H1 (cell line): ENCODE data around the gene RERE. TPM values are rescaled to one million over a fixed set of nuclear protein-coding genes. Genes with fewer than 3 reads are reported as not detected.

Experiments used
- CTCF ChIA-PET: fragments of 300-600 bp; sonication (Branson Sonifier 250); formaldehyde crosslinking; loops from one replicate; lab custom pipeline; 2021; ENCODE audit not compliant: partially characterized antibody; lab: Charles Lee
- POLR2A ChIA-PET: fragments of 300-600 bp; sonication (Branson Sonifier 250); formaldehyde crosslinking; loops from one replicate; lab custom pipeline; 2021; ENCODE audit warnings: inconsistent platforms; ENCODE audit not compliant: partially characterized antibody; lab: Charles Lee
- DNase-seq, 2 experiments: peaks; one replicate each; pipeline versions ENCODE4 v3.0.0 to v3.0.0-alpha.2; 2010 to 2022; ENCODE audit warnings: low spot score in 2 of 2, low read depth in 1 of 2, mixed read lengths in 1 of 2
- FAIRE-seq: peaks from 2 replicates; lab custom pipeline; 2011; peaks lifted over from hg19 to GRCh38; lab: Jason Lieb, UNC
- H2AFZ ChIP-seq: 2 replicates; pipeline ENCODE4 v1.8.1; 2012; ENCODE audit warnings: low read length, inconsistent platforms
- H2AK5ac ChIP-seq: 2 replicates; pipeline ENCODE4 v1.6.1; 2013; ENCODE audit warnings: low read depth, low read length
- H2BK120ac ChIP-seq: replicated peaks from 2 replicates; pipeline ENCODE3; 2013; ENCODE audit warnings: low read depth, low read length, inconsistent platforms
- H2BK12ac ChIP-seq: 2 replicates; pipeline ENCODE4 v1.6.1; 2013; ENCODE audit warnings: low read depth, low read length
- H2BK15ac ChIP-seq: 2 replicates; pipeline ENCODE4 v1.6.1; 2013; ENCODE audit warnings: low read length
- H2BK20ac ChIP-seq: 2 replicates; pipeline ENCODE4 v1.6.1; 2013; ENCODE audit warnings: low read length
- H2BK5ac ChIP-seq: 2 replicates; pipeline ENCODE4 v1.6.1; 2013; ENCODE audit warnings: low read depth, low read length
- H3K14ac ChIP-seq: 2 replicates; pipeline ENCODE4 v1.6.1; 2013; ENCODE audit warnings: inconsistent platforms; ENCODE audit not compliant: insufficient read length
- H3K18ac ChIP-seq: 2 replicates; pipeline ENCODE4 v1.6.1; 2013; ENCODE audit warnings: low read length; ENCODE audit errors: extremely low read depth
- H3K23ac ChIP-seq: 2 replicates; pipeline ENCODE4 v1.6.1; 2013; ENCODE audit warnings: inconsistent platforms; ENCODE audit not compliant: insufficient read length
- H3K23me2 ChIP-seq: 2 replicates; pipeline ENCODE4 v1.6.1; 2013; ENCODE audit warnings: low read depth, low read length
- H3K27ac ChIP-seq: 2 replicates; pipeline ENCODE4 v1.6.1; 2011; ENCODE audit warnings: low read depth, low read length, inconsistent platforms
- H3K27me3 ChIP-seq, 4 experiments: replicated peaks in 1 of 4; 1 replicate in 1 of 4; 2 replicates in 3 of 4; pipeline versions ENCODE4 v1.6.1 to v1.8.1; 2011 to 2013; ENCODE audit warnings: low read length in 3 of 4, mild to moderate bottlenecking in 3 of 4, inconsistent platforms in 2 of 4, mixed read lengths in 2 of 4, moderate library complexity in 1 of 4; ENCODE audit not compliant: control insufficient read depth in 3 of 4, insufficient read depth in 3 of 4; ENCODE audit errors: extremely low read depth in 1 of 4
- H3K36me3 ChIP-seq, 4 experiments: 2 replicates each; pipeline versions ENCODE4 v1.6.1 to v1.8.1; 2011 to 2013; ENCODE audit warnings: mild to moderate bottlenecking in 4 of 4, low read length in 3 of 4, moderate library complexity in 2 of 4, control low read depth in 1 of 4, inconsistent platforms in 1 of 4; ENCODE audit not compliant: insufficient read depth in 4 of 4, control insufficient read depth in 2 of 4
- H3K4ac ChIP-seq: replicated peaks from 2 replicates; pipeline ENCODE3; 2013; ENCODE audit warnings: low read length, low read depth, mixed read lengths, inconsistent platforms; ENCODE audit not compliant: insufficient read length
- H3K4me1 ChIP-seq, 4 experiments: replicated peaks in 1 of 4; 1 replicate in 1 of 4; 2 replicates in 3 of 4; pipeline versions ENCODE4 v1.6.1 to v1.8.1; 2011 to 2013; ENCODE audit warnings: low read length in 3 of 4, inconsistent platforms in 2 of 4, mixed read lengths in 1 of 4; ENCODE audit not compliant: insufficient read depth in 4 of 4, control insufficient read depth in 3 of 4
- H3K4me2 ChIP-seq, 2 experiments: 2 replicates each; pipeline versions ENCODE4 v1.6.1 to v1.8.1; 2011 to 2013; ENCODE audit warnings: low read depth in 2 of 2, low read length in 2 of 2, control low read depth in 1 of 2, inconsistent platforms in 1 of 2, mild to moderate bottlenecking in 1 of 2; ENCODE audit not compliant: insufficient read depth in 1 of 2
- H3K4me3 ChIP-seq, 4 experiments: fragments of 200-600, 300-600 bp in 1 of 4; sonication (generic), shearing (Covaris generic), sonication (Bioruptor Twin) in 1 of 4; 2 replicates each; pipeline versions ENCODE4 v1.5.1 to v1.8.1; 2011 to 2016; ENCODE audit warnings: low read length in 4 of 4, low read depth in 3 of 4, control low read depth in 2 of 4, inconsistent platforms in 2 of 4, mild to moderate bottlenecking in 2 of 4, mixed read lengths in 1 of 4, moderate library complexity in 1 of 4; ENCODE audit not compliant: insufficient read depth in 2 of 4; ENCODE audit errors: extremely low read depth in 1 of 4
- H3K56ac ChIP-seq: replicated peaks from 2 replicates; pipeline ENCODE3; 2013; ENCODE audit warnings: low read depth, mild to moderate bottlenecking, mixed read lengths, low read length, inconsistent platforms; ENCODE audit not compliant: insufficient read length
- H3K79me1 ChIP-seq: 2 replicates; pipeline ENCODE4 v1.6.1; 2013; ENCODE audit warnings: low read depth, low read length, control low read depth
- H3K79me2 ChIP-seq, 2 experiments: 2 replicates each; pipeline versions ENCODE4 v1.6.1 to v1.8.1; 2012 to 2013; ENCODE audit warnings: low read length in 2 of 2, mild to moderate bottlenecking in 2 of 2, inconsistent platforms in 1 of 2; ENCODE audit not compliant: insufficient read depth in 2 of 2, control insufficient read depth in 1 of 2
- H3K9ac ChIP-seq, 4 experiments: replicated peaks in 1 of 4; 1 replicate in 1 of 4; 2 replicates in 3 of 4; pipeline versions ENCODE4 v1.6.1 to v1.8.1; 2011 to 2013; ENCODE audit warnings: low read depth in 3 of 4, low read length in 3 of 4, control low read depth in 2 of 4, mild to moderate bottlenecking in 2 of 4, moderate library complexity in 2 of 4, inconsistent platforms in 1 of 4; ENCODE audit errors: extremely low read depth in 1 of 4
- H3K9me3 ChIP-seq, 2 experiments: 2 replicates each; pipeline versions ENCODE4 v1.6.1 to v1.8.1; 2012 to 2013; ENCODE audit warnings: mild to moderate bottlenecking in 2 of 2, moderate library complexity in 2 of 2, control low read depth in 1 of 2, inconsistent platforms in 1 of 2, low read depth in 1 of 2, low read length in 1 of 2, mixed read lengths in 1 of 2; ENCODE audit not compliant: insufficient read depth in 2 of 2
- H4K20me1 ChIP-seq, 2 experiments: replicated peaks in 1 of 2; 2 replicates each; pipeline versions ENCODE3 to v1.8.1; 2011 to 2013; ENCODE audit warnings: inconsistent platforms in 2 of 2, low read length in 2 of 2, mild to moderate bottlenecking in 1 of 2; ENCODE audit not compliant: insufficient read depth in 2 of 2, control insufficient read depth in 1 of 2
- H4K5ac ChIP-seq: 2 replicates; pipeline ENCODE4 v1.6.1; 2013; ENCODE audit warnings: low read length, low read depth, mixed read lengths, inconsistent platforms; ENCODE audit not compliant: insufficient read length
- H4K8ac ChIP-seq: 2 replicates; pipeline ENCODE4 v1.8.0; 2013; ENCODE audit warnings: mild to moderate bottlenecking, moderate library complexity, low read length, inconsistent platforms; ENCODE audit not compliant: insufficient read depth; ENCODE audit errors: extremely low read depth
- H4K91ac ChIP-seq: replicated peaks from 2 replicates; pipeline ENCODE3; 2013; ENCODE audit warnings: low read length, mixed read lengths, inconsistent platforms; ENCODE audit not compliant: insufficient read length
- JUND ChIP-seq: IDR thresholded peaks from 2 replicates; pipeline ENCODE4 v1.6.1; 2011; ENCODE audit warnings: mild to moderate bottlenecking, improper control_type of control experiment, low read length
- KDM4A ChIP-seq: IDR thresholded peaks from one replicate; pipeline ENCODE4 v1.7.1; 2012; ENCODE audit warnings: low read depth, mild to moderate bottlenecking, moderate library complexity, low read length, inconsistent platforms; ENCODE audit not compliant: severe bottlenecking
- NRF1 ChIP-seq: IDR thresholded peaks from 2 replicates; pipeline ENCODE4 v1.6.1; 2011; ENCODE audit warnings: mild to moderate bottlenecking, low read depth, low read length, improper control_type of control experiment
- PHF8 ChIP-seq: fragments of 200-600 bp; sonication (generic); conservative IDR thresholded peaks from 2 replicates; pipeline ENCODE4 v1.7.1; 2012; ENCODE audit warnings: low read depth, mild to moderate bottlenecking, inconsistent platforms, low read length, moderate library complexity
- RAD21 ChIP-seq, 2 experiments: IDR thresholded peaks in 1 of 2; conservative IDR thresholded peaks in 1 of 2; 2 replicates each; pipeline ENCODE4 v1.6.1; 2011; ENCODE audit warnings: low read depth in 2 of 2, low read length in 2 of 2, improper control_type of control experiment in 1 of 2, inconsistent platforms in 1 of 2, mild to moderate bottlenecking in 1 of 2, moderate library complexity in 1 of 2
- YY1 ChIP-seq: IDR thresholded peaks from 2 replicates; pipeline ENCODE4 v1.6.1; 2011; ENCODE audit warnings: low read depth, mild to moderate bottlenecking, low read length
- WGBS, 2 experiments: shearing (Covaris generic) in 1 of 2; methylation state at CpG; one replicate each; pipeline versions ENCODE4 v1.1.6 to v1.1.7; 2013 to 2015; ENCODE audit warnings: low lambda C conversion rate in 2 of 2, mixed read lengths in 2 of 2, inconsistent platforms in 1 of 2, low coverage in 1 of 2, missing lambda C conversion rate in 1 of 2; ENCODE audit not compliant: insufficient replicate concordance in 2 of 2, insufficient coverage in 1 of 2, insufficient read length in 1 of 2; ENCODE audit errors: extremely low coverage in 1 of 2, missing lambda C conversion rate in 1 of 2; 5-methylcytosine and 5-hydroxymethylcytosine counted together
- polyA plus RNA-seq, 7 experiments: library from polyadenylated mRNA; depleted of rRNA in 3 of 7; stranded (reverse) in 5 of 7; unstranded in 2 of 7; fragments of >200 nt in 5 of 7; fragments of 200-250 nt in 2 of 7; gene quantifications; 1 replicate in 5 of 7; 2 replicates in 1 of 7; 4 replicates in 1 of 7; pipeline versions ENCODE4 v1.2.1 to v1.2.3, GENCODE V29; 2011 to 2013; ENCODE audit warnings: missing spikeins in 2 of 7, mixed read lengths in 2 of 7
- total RNA-seq: library from RNA; stranded (reverse); fragmentation: NEBNext Ultra II Directional; extraction: Animal tissue kit (Norgen Biotek cat#: 25700); gene quantifications from 2 replicates; pipeline ENCODE4 v1.2.1, GENCODE V29; 2021

Gene RERE
- total and polyA plus RNA-seq, 2 of the 8 experiments (the other 6 are each of a cell fraction or from before 2014, with no cell fraction given): 15.3 to 142 TPM

DNA sequence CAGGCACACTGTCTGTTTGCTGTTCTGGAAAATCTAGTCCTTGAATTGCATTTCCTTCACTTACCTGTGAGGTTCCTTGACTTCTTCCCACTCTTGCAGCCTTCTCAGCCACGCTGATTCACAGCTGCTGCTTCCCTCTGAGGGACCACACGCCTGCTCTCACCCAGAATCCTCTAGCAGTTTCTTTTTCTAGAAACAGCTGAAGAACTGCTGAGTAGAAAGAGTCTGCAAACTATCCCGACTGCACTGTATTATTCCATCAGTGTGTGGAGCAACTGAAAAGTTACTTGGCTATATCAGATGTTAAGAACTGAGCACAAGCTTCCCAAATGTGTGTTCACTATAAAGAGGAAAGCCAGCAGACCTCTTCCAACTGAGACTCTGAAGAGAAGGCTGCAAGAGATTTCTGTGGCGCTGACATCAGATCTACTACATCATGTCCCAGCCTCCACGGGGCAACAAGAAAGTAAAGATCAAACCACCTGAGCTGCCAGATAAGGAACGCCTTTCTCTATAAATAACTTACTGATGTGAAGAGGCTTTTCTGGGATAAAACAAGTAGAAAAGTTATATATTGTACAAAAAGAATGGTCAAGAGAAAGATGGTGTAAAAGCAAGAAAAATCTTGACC, 226.6 kb downstream of the RERE start:
- TF ChIP-seq KDM4A (no peak), JUND (no peak), NRF1 (no peak), YY1 (no peak), PHF8 (no peak), RAD21 (IDR thresholded peaks at IDR 0.05 in 1 of 2, conservative IDR thresholded peaks at IDR 0.05 in 1 of 2; ENCODE audit: low read depth in 2 of 2, low read length in 2 of 2) (no peak)
- no peak overlapping the region for H2AK5ac ChIP-seq

More for the DNA sequence above, 226.6 kb downstream of the RERE start:
- WGBS, 2 experiments: 77% methylated on average over 6 of the region's 6 CpGs; no CpG with 5 or more reads in 1 of the 2 experiments
- no peak overlapping the region for H4K8ac ChIP-seq
- no peak overlapping the region; a peak in 2 of 8 replicates for H3K4me3 ChIP-seq
- H2AFZ ChIP-seq: no peak overlapping the region
- no peaks in the 10 kb centered on the region for H3K9me3 ChIP-seq
- H2BK20ac ChIP-seq: no peak overlapping the region
- no peak overlapping the region for H2BK12ac ChIP-seq
- H3K23ac ChIP-seq: no peak overlapping the region
- ChIA-PET POLR2A (interaction anchor here (0.7 kb wide), 1 partner anchor 111 kb away, joined by 3 read pairs; no protein-coding TSS in a partner anchor), CTCF (interaction anchor here (0.6 to 1.8 kb wide), 4 partner anchors 20 to 440 kb away, joined by 3 to 5 read pairs (median 4); no protein-coding TSS in a partner anchor)
- H2BK5ac ChIP-seq: no peak overlapping the region
- DNase-seq (no peak), FAIRE-seq (no peak)
- H3K14ac ChIP-seq: no peak overlapping the region
- H4K20me1 ChIP-seq: peaks cover 5 to 7% of the 10 kb centered on the region in 2 experiments
- no peak overlapping the region for H4K5ac ChIP-seq
- H3K4ac ChIP-seq: no peak overlapping the region
- peaks cover 9% of the 10 kb centered on the region; the same call in 1 of the 2 replicates for H3K79me1 ChIP-seq
- H3K23me2 ChIP-seq: no peaks in the 10 kb centered on the region
- peaks cover 0 to 12% (median 4%) of the 10 kb centered on the region in 4 experiments; a peak in 5 of 7 replicates for H3K4me1 ChIP-seq
- no peak overlapping the region for H3K56ac ChIP-seq
- H3K4me2 ChIP-seq: no peak overlapping the region
- H2BK15ac ChIP-seq: no peak overlapping the region
- no peak overlapping the region for H3K27ac ChIP-seq
- no peaks in the 10 kb centered on the region for H3K36me3 ChIP-seq
- H3K9ac ChIP-seq: no peak overlapping the region
- no peak overlapping the region for H3K18ac ChIP-seq
- peaks cover 7 to 98% of the 10 kb centered on the region in 2 experiments for H3K79me2 ChIP-seq
- H2BK120ac ChIP-seq: no peak overlapping the region
- H4K91ac ChIP-seq: no peak overlapping the region
- no peaks in the 10 kb centered on the region for H3K27me3 ChIP-seq
